GM21786 (cell line): ENCODE data around the gene PARP4.
"Not testable (repeated sequence)": the region's sequence is repeated elsewhere in the genome, so short reads cannot be mapped to it uniquely, and the experiment has no call there.

Experiments used
- ATAC-seq: cut with Tn5 transposase; IDR thresholded peaks from one replicate; pipeline ENCODE4 v1.9.1; 2021; ENCODE audit not compliant: unreplicated experiment

Gene PARP4

GRCh38 chr13:24506283-24506682, 6.3 kb downstream of the PARP4 start:
- ATAC-seq, result not testable (repeated sequence)

DNA sequence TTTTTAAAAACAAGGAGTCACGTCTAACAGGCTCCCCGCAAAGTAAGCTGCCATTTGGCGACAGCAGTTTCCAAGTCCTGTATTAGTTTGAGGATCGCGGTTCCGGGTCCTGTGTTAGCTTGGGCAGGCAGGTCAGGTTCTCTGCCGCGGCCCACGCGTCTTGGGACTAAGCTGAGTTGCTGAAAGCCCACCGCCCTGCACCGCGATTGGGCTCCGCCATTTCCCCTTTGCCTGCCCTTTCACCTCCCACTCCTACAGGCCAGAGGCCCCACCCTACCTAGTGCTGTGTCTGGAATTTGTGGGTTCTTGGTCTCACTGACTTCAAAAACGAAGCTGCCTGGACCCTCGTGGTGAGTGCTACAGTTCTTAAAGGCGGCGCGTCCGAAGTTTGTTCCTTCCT, 6.8 kb downstream of the PARP4 start:
- no peak for ATAC-seq

- ATAC-seq, result no peak
These were observed 7.3 kb downstream of the PARP4 start for GRCh38 chr13:24505256-24505655.

- ATAC-seq, result no peak
These were observed 9.2 kb downstream of the PARP4 start for GRCh38 chr13:24503379-24503696.

DNA sequence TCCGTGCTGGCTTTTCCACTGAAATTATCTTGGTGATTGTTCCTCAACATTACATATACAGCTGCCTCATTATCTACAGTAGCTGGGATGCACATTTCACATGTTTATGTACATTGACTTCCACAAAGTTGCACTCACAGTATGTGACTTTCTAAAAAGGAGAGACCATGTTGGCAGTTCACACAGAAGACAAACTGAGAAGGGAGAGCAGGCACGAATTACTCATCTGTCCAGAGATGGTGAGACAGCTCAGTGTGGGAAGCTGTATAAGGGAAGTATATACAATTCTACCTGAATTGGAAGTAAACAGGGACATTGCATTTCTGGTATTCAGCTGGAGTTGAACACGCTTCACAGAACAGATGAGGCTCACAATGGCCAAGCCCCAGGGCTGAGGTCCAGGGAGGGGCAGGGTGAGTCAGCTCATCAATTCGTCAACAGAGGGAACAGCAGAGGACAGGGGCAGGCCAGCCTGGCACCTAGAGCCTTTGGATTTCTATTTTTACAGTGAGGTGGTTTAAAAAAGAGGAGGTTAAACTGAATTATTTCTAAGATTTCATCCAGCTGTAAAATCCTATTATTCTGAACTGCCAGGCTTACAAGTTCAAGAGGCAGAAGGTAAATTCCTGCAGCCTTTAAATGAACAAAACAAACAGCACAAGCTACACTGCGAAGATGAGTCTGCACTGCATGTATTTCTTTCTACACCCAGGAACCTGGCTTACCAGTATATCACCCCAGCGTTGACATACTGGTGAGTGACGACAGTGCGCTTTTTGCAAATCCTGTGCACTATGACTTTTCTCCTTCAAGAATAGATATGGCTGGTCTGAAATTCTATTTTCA, 9.8 kb downstream of the PARP4 start:
- no peak for ATAC-seq

DNA sequence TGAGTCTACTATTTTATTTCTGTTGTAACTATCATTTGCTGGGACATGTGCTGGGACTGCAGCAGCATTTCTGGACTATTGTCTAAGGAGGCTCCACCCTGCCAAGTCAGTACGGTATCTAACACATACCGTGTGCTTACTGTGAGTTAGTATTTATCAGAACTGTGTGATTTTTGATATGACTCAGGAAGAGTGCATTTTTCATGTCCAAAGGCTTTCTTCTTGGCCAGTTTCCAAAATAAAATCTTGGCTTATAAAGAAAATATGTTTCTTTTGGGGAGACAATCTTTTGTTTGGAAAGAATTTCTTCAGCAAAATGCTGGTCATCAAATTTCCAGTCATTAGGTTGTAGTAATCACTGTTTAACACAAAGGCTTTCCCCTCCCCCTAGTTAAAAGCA, 11.6 kb downstream of the PARP4 start:
- ATAC-seq, result no peak

GRCh38 chr13:24497742-24498141, 14.8 kb downstream of the PARP4 start:
- no peak for ATAC-seq

DNA sequence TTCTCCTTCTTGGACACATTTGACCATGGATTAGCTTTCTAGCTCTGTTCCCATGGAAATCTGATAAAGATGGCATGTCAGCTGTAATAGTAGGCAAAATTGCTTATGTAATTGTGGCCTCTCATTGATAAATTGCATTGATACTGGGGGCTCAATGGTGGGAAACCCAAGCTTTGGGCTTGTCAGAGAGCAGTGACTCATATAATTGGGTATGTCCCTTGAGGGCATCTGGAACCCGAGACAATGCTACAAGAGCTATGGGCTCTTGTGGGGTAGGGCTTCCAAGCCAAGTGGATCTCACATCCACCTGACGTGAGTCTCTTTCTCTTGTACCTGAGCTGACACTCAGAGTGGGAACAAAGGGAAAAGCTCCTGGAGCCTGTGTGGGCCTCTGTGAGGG, 16.3 kb downstream of the PARP4 start:
- not testable (repeated sequence) for ATAC-seq

GRCh38 chr13:24495151-24495729, 17.3 kb downstream of the PARP4 start:
- no peak for ATAC-seq

DNA sequence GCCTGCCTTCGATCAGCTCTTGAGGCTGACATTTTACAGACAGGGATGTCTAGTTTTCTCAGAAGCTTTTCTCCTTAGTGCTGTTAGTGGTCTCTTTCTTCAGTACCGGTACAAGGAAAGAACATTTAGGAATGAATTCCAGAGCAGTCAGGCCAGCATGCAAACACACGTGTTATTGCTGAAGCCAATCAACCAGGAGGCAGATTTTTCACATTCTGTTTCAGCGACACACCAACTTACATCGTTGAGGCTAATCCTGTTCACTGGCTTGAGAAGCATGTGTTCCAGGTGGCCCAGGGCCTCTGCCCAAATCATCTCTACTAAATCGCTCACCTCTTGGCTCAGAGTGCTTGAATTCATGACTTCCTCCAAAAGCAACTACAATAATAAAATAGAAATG, 19.2 kb downstream of the PARP4 start:
- ATAC-seq, result no peak

GRCh38 chr13:24491845-24492244, 20.7 kb downstream of the PARP4 start:
- ATAC-seq, result no peak

DNA sequence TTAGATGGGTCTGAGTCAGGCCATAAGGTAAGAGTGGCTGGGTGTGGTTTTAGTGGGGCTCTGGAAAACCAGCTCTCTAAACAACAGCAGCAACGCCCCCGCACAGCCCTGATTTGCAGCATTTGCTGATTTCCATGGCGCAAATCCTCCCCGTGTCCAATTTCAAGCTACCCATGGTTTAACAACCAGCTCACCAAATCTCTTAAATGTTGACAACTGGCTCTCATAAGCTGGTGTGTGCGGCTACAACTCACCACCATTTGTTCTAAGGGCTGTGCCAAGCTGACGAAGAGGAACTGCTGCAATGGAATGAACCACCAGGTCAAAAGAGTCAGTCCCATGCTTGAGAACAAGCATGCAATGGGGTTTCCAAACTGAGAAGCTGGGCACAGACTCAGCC, 22.9 kb downstream of the PARP4 start:
- no peak for ATAC-seq

GRCh38 chr13:24488092-24488491, 24.5 kb downstream of the PARP4 start:
- not testable (repeated sequence) for ATAC-seq

DNA sequence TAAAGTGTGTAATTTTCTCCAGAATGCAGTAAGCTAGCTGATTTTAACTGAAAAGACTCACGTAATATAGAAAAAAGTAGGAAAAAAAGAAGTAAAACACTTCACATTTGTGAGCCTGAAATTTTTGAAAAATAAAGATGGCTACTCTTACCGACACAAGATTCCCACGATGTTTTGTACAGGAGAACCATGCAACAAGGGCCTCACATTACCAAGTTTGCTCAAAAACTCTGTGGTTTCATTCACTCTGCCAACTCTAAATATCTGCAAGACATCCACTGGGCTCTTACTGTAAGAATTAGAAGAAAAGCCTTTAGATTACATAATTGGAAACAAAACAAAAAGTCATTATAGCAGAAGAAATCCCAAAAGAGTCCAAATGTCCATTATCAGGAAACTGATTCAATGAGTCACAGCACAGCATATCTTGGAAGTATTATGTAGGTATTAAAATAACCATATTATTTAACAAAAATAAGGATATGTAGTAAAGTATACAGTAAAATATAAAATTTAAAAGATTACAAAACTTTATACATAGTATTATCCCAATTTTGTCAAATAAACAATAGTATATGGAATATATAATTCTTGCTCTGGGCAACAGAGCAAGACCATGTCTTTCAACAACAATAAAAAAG, 26.4 kb downstream of the PARP4 start:
- not testable (repeated sequence) for ATAC-seq

DNA sequence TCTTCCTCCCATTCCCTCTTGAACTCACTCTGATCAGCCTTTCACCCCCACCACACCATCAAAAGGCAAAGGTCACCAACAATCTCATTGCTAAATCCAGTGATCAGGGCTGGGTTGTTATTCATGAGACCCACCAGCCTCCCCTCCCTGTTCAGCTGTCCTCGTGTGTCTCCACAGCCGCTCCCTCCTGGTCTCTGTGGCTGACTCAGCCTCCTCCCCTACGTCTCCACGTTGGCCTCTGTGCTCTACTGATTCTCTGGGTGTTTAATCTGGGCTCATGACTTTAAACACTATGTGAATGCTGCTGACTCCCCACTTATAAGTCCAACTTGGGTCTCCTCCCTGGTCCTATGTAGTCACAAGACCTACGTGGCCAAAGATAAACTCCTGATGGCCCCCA, 38.9 kb downstream of the PARP4 start:
- ATAC-seq, result no peak

DNA sequence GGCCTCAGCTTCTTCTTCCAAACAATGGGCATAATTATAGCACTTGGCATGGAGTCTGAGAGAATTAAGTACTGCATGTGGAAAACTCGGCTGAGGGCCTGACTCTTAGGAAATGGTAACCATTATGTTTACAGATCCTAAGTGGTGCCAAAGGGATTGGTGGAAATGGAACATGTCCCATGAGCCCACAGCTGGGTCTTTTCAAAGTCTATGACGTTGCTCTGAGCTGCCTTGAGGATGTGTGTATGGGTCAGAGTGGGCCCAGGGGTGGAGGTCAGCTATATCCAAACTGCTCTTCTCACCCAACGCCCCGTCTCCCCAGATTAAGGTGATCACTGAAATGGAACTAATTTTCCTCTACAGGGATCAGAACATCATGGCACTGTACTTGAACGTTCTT, 40.4 kb downstream of the PARP4 start:
- ATAC-seq, result not testable (repeated sequence)

DNA sequence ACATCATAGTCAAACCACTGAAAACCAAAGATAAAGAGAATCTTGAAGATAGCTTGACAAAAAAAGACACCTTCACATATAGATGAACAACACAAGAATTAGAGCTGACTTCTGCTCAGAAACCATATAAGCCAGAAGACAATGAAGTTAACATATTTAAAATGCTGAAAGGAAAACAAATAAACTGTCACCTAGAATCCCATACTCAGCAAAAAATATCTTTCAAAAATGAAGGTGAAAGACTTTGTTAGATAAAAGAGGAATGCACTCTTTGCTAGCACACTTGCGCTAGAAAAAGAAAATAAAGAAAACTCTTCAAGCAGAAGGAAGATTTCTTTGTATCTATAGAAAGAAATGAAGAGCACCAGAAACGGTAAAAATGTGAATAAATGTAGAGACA, 49.5 kb downstream of the PARP4 start:
- no peak for ATAC-seq

DNA sequence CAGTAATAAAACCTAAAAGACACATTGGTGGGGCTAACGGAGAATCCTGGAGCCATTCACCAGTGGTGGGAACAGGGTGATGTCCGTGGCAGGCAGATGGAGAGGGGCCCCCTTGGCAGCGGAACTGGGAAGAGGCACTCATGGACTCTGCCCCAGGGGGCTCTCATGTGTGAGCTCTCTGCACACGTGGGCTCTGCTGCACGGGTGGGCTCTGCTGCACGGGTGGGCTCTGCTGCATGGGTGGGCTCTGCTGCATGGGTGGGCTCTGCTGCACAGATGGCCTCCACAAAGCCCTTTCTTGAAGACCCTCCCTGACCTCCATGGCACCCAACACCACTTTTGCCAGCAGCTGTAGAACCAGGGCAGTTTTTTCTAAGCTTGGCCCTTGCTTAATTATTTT, 52.3 kb downstream of the PARP4 start:
- ATAC-seq, result no peak

DNA sequence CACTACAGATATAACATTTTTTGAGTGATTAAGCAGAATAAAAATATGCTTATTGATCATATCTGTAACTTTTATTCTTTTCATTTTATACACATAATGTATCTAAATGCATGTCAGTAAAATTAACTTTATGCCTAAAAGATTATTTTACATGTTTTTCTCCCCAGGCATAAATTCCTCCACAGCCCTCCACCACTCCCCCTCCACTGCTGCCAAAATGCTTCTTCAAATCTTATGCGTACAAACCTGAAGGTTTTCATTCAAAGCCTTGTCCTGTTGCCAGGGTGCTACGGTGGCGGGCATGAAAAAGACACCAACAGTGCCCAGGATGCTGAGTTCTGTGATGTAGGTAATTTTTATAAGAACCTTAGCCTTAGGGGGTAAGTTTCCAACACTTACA, 52.9 kb downstream of the PARP4 start:
- ATAC-seq, result no peak

- peak; percentile 80 for ATAC-seq
These were observed 53.3 kb downstream of the PARP4 start for GRCh38 chr13:24459234-24459633.

DNA sequence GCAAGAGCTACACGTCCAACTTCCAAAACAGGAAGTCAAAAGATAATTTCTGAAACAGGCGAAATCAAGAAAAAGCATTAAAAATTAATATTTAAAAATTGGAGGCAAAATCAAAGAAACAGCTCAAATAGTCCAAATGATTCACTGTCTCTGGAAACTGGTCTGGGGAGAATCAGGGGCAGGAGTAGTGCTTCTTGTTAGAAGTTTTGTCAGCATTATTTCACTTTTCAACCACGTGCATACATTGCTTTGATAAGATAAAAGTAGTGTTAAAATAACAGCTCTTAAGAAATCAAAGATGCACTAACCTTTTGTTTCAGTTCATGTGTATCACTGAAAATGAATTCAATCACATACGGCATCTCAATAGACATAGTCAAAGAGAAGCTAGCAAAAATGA, 53.8 kb downstream of the PARP4 start:
- no peak for ATAC-seq

GRCh38 chr13:24456396-24456795, 56.2 kb downstream of the PARP4 start:
- no peak for ATAC-seq
